Measurements from ENCODE around the gene NPTX1.
A peak's percentile ranks its signal among the peaks of the same experiment; 100 is the strongest.

Gene NPTX1

GRCh38 chr17:80477647-80478478 is 1.5 kb upstream of the NPTX1 start:
- Histone ChIP-seq H3K4me3 (replicated peaks; ENCODE audit: insufficient read depth, low read length) (no peak overlapping the region), H3K27ac (replicated peaks) (no peak overlapping the region), H3K27me3 (ENCODE audit: insufficient read depth, poor library complexity, severe bottlenecking) (peaks cover 69% of the 10 kb centered on the region)
- peak in 1 of 2 experiments; percentile 20 for DNase-seq (ENCODE audit: low read depth in 1 of 2, low spot score in 1 of 2)
- TF ChIP-seq SPI1 (IDR thresholded peaks at IDR 0.05; ENCODE audit: borderline replicate concordance, low read depth) (no peak), POLR2AphosphoS5 (IDR thresholded peaks at IDR 0.05; ENCODE audit: low read depth) (no peak), GABPA (IDR thresholded peaks at IDR 0.05; ENCODE audit: low read depth) (no peak)

DNA sequence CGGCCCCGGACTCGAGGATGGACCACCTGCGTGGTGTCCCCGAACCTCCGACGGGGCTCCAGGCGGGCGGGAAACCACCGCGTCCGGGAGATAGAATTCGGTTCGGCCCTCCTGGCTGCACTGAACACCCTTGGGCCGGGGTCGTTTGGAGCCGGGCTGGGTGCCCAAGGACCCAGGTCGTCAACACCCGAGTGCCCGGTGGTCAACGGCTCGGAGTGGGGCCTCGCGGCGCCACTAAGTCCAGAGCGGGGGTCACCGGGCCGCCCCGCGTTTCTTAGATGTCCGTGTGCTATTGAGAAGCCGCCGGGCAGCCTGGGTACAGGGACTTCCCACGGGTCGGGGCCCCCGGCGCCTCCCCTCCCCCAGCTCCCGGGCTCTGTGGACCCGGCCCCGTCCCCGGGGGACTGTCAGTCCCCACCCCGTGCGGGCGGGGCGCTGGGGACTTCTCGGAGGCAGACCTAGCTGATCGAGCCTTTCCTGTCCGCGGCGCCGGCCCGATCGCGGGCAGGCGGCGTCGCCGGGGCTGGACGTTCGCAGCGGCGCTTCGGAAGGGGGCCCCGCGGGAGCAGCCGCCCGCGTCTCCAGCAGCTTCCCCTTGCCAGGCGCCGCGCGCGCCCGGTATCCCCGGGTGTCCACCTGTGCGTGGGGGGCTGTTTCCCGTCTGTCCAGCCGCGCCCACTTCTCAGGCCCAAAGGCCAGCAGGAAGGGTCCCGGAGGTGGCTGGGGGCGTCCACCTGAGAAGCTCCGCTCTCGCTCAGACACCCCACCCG is 655 bp upstream of the NPTX1 start:
- TF ChIP-seq GABPA (IDR thresholded peaks at IDR 0.05; ENCODE audit: low read depth), result no peak
- Histone ChIP-seq H3K27me3 (ENCODE audit: insufficient read depth, poor library complexity, severe bottlenecking) (peaks cover 75% of the 10 kb centered on the region), H3K27ac (replicated peaks) (no peak overlapping the region), H3K4me3 (replicated peaks; ENCODE audit: insufficient read depth, low read length) (no peak overlapping the region)
- no peak for DNase-seq (ENCODE audit: low read depth in 1 of 2, low spot score in 1 of 2)

- H3K27me3 ChIP-seq (ENCODE audit: insufficient read depth, poor library complexity, severe bottlenecking), result peaks cover 83% of the 10 kb centered on the region
- TF ChIP-seq, protein P1, sequence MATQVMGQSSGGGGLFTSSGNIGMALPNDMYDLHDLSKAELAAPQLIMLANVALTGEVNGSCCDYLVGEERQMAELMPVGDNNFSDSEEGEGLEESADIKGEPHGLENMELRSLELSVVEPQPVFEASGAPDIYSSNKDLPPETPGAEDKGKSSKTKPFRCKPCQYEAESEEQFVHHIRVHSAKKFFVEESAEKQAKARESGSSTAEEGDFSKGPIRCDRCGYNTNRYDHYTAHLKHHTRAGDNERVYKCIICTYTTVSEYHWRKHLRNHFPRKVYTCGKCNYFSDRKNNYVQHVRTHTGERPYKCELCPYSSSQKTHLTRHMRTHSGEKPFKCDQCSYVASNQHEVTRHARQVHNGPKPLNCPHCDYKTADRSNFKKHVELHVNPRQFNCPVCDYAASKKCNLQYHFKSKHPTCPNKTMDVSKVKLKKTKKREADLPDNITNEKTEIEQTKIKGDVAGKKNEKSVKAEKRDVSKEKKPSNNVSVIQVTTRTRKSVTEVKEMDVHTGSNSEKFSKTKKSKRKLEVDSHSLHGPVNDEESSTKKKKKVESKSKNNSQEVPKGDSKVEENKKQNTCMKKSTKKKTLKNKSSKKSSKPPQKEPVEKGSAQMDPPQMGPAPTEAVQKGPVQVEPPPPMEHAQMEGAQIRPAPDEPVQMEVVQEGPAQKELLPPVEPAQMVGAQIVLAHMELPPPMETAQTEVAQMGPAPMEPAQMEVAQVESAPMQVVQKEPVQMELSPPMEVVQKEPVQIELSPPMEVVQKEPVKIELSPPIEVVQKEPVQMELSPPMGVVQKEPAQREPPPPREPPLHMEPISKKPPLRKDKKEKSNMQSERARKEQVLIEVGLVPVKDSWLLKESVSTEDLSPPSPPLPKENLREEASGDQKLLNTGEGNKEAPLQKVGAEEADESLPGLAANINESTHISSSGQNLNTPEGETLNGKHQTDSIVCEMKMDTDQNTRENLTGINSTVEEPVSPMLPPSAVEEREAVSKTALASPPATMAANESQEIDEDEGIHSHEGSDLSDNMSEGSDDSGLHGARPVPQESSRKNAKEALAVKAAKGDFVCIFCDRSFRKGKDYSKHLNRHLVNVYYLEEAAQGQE (IDR thresholded peaks at IDR 0.05; ENCODE audit: insufficient replicate concordance, low read depth), result no peak
- no peak for TF ChIP-seq GABPA (IDR thresholded peaks at IDR 0.05; ENCODE audit: low read depth)
- TF ChIP-seq, protein P2, sequence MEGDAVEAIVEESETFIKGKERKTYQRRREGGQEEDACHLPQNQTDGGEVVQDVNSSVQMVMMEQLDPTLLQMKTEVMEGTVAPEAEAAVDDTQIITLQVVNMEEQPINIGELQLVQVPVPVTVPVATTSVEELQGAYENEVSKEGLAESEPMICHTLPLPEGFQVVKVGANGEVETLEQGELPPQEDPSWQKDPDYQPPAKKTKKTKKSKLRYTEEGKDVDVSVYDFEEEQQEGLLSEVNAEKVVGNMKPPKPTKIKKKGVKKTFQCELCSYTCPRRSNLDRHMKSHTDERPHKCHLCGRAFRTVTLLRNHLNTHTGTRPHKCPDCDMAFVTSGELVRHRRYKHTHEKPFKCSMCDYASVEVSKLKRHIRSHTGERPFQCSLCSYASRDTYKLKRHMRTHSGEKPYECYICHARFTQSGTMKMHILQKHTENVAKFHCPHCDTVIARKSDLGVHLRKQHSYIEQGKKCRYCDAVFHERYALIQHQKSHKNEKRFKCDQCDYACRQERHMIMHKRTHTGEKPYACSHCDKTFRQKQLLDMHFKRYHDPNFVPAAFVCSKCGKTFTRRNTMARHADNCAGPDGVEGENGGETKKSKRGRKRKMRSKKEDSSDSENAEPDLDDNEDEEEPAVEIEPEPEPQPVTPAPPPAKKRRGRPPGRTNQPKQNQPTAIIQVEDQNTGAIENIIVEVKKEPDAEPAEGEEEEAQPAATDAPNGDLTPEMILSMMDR (IDR thresholded peaks at IDR 0.05; ENCODE audit: insufficient read depth, low read length), result no peak
- TF ChIP-seq POLR2AphosphoS5 (IDR thresholded peaks at IDR 0.05; ENCODE audit: low read depth), result no peak
- TF ChIP-seq SPI1 (IDR thresholded peaks at IDR 0.05; ENCODE audit: borderline replicate concordance, low read depth), result no peak
- no peak overlapping the region for H3K27ac ChIP-seq (replicated peaks)
- DNase-seq (ENCODE audit: low read depth in 1 of 2, low spot score in 1 of 2), result no peak
- no peak overlapping the region for H3K4me3 ChIP-seq (replicated peaks; ENCODE audit: insufficient read depth, low read length)
Observed at GRCh38 chr17:80474961-80475909, 1.2 kb downstream of the NPTX1 start.

GRCh38 chr17:80474231-80474960 is 2.0 kb downstream of the NPTX1 start:
- Histone ChIP-seq H3K4me3 (replicated peaks; ENCODE audit: insufficient read depth, low read length) (no peak overlapping the region), H3K27ac (replicated peaks) (no peak overlapping the region), H3K27me3 (ENCODE audit: insufficient read depth, poor library complexity, severe bottlenecking) (peaks cover 80% of the 10 kb centered on the region)
- DNase-seq (ENCODE audit: low read depth in 1 of 2, low spot score in 1 of 2), result peak; percentile 57 to 62
- no peak for TF ChIP-seq GABPA (IDR thresholded peaks at IDR 0.05; ENCODE audit: low read depth)
- TF ChIP-seq, protein P2 (IDR thresholded peaks at IDR 0.05; ENCODE audit: insufficient read depth, low read length), result no peak
- TF ChIP-seq, protein P1 (IDR thresholded peaks at IDR 0.05; ENCODE audit: insufficient replicate concordance, low read depth), result no peak
- TF ChIP-seq POLR2AphosphoS5 (IDR thresholded peaks at IDR 0.05; ENCODE audit: low read depth), result no peak
- no peak for TF ChIP-seq SPI1 (IDR thresholded peaks at IDR 0.05; ENCODE audit: borderline replicate concordance, low read depth)
